Lower lobe of right lung (tissue), 2 donors: ENCODE data around the gene TRAPPC10. TPM values are rescaled to one million over a fixed set of nuclear protein-coding genes. Genes with fewer than 3 reads are reported as not detected.

ENCODE experiments used
- ATAC-seq, 2 donors: fragments of 200-7000 bp; cut with Tn5 transposase; one replicate each; pipeline ENCODE4 v1.9.1; 2020 to 2022; ENCODE audit warnings: mild to moderate bottlenecking in 2 of 2, moderate library complexity in 2 of 2
- DNase-seq: peaks from one replicate; pipeline ENCODE4 v3.0.0-alpha.2; 2020
- H3K27ac ChIP-seq: fragments of 200-600 bp; one replicate; pipeline ENCODE4 v1.8.0; 2022
- H3K27me3 ChIP-seq: fragments of 200-600 bp; one replicate; pipeline ENCODE4 v1.8.0; 2022; ENCODE audit warnings: low read depth
- H3K36me3 ChIP-seq: fragments of 200-600 bp; one replicate; pipeline ENCODE4 v1.8.0; 2022; ENCODE audit warnings: mild to moderate bottlenecking
- H3K4me1 ChIP-seq: fragments of 200-600 bp; one replicate; pipeline ENCODE4 v1.8.0; 2022
- H3K4me3 ChIP-seq: fragments of 200-600 bp; one replicate; pipeline ENCODE4 v1.8.0; 2022; ENCODE audit warnings: mild to moderate bottlenecking
- H3K9me3 ChIP-seq: fragments of 200-600 bp; one replicate; pipeline ENCODE4 v1.8.0; 2022
- CTCF ChIP-seq: fragments of 200-600 bp; IDR thresholded peaks from one replicate; pipeline ENCODE4 v1.8.0; 2022; ENCODE audit warnings: antibody characterized with exemption, mild to moderate bottlenecking
- intact Hi-C: fragments of 100-400 bp; cut with DNase I; formaldehyde crosslinking; loops from one replicate; pipeline ENCODE4 v1.11.0; 2022
- total RNA-seq: library from RNA; stranded (reverse); fragmentation: NEBNext Ultra II Directional; extraction: Animal tissue kit (Norgen Biotek cat#: 25700); gene quantifications from one replicate; pipeline ENCODE4 v1.2.1, GENCODE V29; 2021
- donor health status: DM: no; HTN: yes; CAD: no; lungs with severe emphysema.

Gene TRAPPC10
- total RNA-seq, 1 donor from 2014 or later: 47.4 TPM

DNA sequence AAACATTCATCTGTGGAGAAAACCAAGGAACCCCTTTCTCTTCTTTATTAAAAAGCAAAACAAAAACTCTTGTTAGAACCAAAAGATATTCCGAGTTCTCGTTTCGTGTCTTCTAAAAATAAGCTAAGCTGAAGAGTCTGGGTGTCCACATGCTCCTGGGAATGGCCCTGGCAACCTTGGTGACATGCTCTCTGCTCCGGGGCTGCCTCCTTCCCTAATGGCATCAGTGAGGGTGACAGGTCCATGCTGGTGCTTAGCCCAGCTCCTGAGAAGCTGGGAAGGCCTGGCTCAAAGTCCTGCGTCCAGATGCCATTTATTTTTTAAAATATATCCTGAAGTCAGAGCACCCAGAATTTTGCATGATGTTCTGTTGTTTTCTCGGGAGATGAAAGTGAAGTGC lies 24.6 kb upstream of the TRAPPC10 start:
- peaks cover 17% of the 10 kb centered on the region for H3K36me3 ChIP-seq
- ATAC-seq: no peak

GRCh38 chr21:43988016-43988415 lies 24.1 kb upstream of the TRAPPC10 start:
- peaks cover 12% of the 10 kb centered on the region for H3K36me3 ChIP-seq
- DNase-seq (no peak), ATAC-seq (no peak)
- no peaks in the 10 kb centered on the region for H3K4me1 ChIP-seq
- no peak for TF ChIP-seq CTCF
- no peak overlapping the region for H3K4me3 ChIP-seq
- H3K27me3 ChIP-seq: no peaks in the 10 kb centered on the region
- intact Hi-C loops: no loop called here
- H3K27ac ChIP-seq: no peak overlapping the region
- no peaks in the 10 kb centered on the region for H3K9me3 ChIP-seq

More for the DNA sequence above, 24.6 kb upstream of the TRAPPC10 start:
- H3K4me3 ChIP-seq: no peak overlapping the region
- intact Hi-C loops: no loop called here
- no peak for TF ChIP-seq CTCF
- no peak for DNase-seq
- H3K27ac ChIP-seq: no peak overlapping the region
- H3K9me3 ChIP-seq: no peaks in the 10 kb centered on the region
- no peaks in the 10 kb centered on the region for H3K27me3 ChIP-seq
- no peaks in the 10 kb centered on the region for H3K4me1 ChIP-seq

GRCh38 chr21:43988506-43989230 lies 23.4 kb upstream of the TRAPPC10 start:
- Histone ChIP-seq H3K4me3 (no peak overlapping the region), H3K4me1 (no peaks in the 10 kb centered on the region), H3K27ac (no peak overlapping the region), H3K27me3 (peaks cover 2% of the 10 kb centered on the region), H3K9me3 (no peaks in the 10 kb centered on the region), H3K36me3 (peaks cover 7% of the 10 kb centered on the region)
- no peak for TF ChIP-seq CTCF
- ATAC-seq (no peak), DNase-seq (no peak)
- intact Hi-C loops: no loop called here

GRCh38 chr21:43989401-43989800 lies 22.7 kb upstream of the TRAPPC10 start:
- Histone ChIP-seq H3K4me1 (no peaks in the 10 kb centered on the region), H3K9me3 (no peaks in the 10 kb centered on the region), H3K27me3 (peaks cover 8% of the 10 kb centered on the region), H3K4me3 (no peak overlapping the region), H3K36me3 (no peaks in the 10 kb centered on the region), H3K27ac (no peak overlapping the region)
- intact Hi-C loops: no loop called here
- ATAC-seq: no peak
- TF ChIP-seq CTCF: no peak
- DNase-seq: no peak

DNA sequence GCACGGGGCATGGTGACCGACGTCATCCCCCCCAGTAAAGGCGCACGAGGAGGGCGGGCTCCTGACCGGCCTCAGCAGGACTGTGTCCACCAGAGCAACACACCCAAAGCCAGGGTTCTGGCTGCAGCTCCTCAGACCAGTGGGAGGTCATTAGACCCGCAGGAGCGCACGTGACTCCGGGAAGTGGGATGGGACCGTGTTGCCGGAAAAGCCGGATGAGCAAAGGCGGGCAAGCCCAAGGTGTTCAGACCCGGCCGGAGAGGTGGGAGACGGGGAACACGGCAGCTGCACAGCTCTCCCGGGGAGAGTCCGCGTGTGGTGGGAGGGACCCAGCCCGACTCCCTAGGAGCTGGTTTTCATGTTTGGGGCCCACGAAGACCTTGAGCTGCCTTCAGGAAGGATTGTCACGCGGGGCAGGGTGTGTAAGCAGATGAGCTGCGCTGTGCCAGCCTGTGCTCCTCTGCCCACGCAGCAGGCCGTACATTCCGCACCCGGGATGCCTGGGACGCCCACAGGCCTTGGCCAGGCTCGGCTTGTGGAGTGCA lies 20.6 kb upstream of the TRAPPC10 start:
- H3K9me3 ChIP-seq: no peaks in the 10 kb centered on the region
- intact Hi-C loops: no loop called here
- DNase-seq (peak; percentile 41), ATAC-seq (peak; percentile 4 to 23)
- no peak for TF ChIP-seq CTCF
- no peaks in the 10 kb centered on the region for H3K36me3 ChIP-seq
- peaks cover 11% of the 10 kb centered on the region for H3K27me3 ChIP-seq
- no peak overlapping the region for H3K27ac ChIP-seq
- H3K4me1 ChIP-seq: no peaks in the 10 kb centered on the region
- H3K4me3 ChIP-seq: no peak overlapping the region
